EH (cell line): ENCODE results near the gene GALNS.
"Not testable (repeated sequence)": the region's sequence is repeated elsewhere in the genome, so short reads cannot be mapped to it uniquely, and the experiment has no call there.

Experiments
- DNase-seq: peaks from one replicate; pipeline ENCODE4 v3.0.0-alpha.2; 2015; ENCODE audit warnings: low read depth

Gene GALNS

DNA sequence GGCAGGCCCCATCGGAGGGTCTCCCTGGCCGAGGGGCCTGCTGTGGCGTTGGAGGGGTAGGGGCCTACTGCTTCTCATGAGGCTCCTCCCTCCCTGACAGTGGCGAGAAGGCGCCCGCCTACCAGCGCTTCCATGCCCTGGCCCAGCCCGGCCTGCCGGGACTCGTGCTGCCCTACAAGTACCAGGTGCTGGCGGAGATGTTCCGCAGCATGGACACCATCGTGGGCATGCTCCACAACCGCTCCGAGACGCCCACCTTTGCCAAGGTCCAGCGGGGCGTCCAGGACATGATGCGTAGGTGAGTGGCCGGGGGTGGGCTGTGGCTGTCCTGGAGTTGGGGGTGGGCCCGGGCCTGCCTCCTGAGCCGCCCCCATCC lies 51.4 kb downstream of the GALNS start:
- DNase-seq = no peak

DNA sequence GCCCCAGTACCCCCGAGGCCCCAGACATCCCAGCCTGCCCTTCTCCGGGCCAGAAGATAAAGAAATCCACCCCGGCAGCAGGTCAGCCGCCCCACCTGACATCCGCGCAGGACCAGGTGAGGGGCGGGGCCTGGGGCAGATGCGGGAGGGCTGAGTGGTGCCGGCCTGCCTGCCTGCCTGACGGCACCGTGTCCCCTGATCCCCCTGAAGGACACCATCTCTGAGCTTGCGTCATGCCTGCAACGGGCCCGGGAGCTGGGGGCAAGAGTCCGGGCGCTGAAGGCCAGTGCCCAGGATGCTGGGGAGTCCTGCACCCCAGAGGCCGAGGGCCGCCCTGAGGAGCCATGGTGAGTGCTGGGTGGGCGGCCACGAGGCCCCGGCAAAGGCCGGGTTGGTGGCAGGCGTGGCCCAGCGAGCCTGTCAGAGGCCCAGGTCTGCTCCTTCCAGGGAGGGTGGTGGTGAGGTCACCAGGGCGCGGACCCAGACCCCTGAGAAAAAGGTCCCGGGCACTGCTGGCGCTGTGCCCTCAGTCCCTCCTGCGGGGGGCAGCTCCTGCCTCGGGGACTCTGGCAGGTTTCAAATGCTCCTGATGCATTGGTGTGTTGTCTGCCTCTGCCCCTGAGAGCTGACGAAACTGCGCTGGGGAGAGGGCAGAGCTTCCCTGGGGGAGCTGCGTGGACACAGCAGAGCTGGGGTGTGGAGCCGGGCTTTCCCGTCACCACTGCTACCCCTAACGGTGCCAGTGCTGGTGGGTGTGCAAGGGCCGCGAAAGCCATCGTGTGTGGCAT lies 52.0 kb downstream of the GALNS start:
- DNase-seq = no peak

DNA sequence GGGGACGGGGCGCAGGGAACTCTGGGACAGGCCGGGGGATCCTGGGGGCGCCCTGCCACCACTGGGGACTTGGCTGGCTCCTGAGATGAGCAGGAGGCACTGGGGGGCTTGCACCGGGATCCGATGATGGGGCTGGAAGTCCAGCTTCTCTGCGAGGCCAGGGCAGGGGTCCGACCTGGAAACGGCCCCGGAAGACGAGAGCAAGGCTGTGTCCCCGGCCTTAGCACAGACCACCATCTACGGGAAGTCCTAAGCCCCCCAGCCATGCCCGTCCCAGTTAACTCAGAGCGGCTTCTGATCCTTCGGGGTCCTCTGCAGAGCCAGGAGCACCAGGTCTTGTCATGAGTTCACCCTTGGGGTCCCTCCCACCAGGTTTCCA lies 52.6 kb downstream of the GALNS start:
- no peak for DNase-seq

DNA sequence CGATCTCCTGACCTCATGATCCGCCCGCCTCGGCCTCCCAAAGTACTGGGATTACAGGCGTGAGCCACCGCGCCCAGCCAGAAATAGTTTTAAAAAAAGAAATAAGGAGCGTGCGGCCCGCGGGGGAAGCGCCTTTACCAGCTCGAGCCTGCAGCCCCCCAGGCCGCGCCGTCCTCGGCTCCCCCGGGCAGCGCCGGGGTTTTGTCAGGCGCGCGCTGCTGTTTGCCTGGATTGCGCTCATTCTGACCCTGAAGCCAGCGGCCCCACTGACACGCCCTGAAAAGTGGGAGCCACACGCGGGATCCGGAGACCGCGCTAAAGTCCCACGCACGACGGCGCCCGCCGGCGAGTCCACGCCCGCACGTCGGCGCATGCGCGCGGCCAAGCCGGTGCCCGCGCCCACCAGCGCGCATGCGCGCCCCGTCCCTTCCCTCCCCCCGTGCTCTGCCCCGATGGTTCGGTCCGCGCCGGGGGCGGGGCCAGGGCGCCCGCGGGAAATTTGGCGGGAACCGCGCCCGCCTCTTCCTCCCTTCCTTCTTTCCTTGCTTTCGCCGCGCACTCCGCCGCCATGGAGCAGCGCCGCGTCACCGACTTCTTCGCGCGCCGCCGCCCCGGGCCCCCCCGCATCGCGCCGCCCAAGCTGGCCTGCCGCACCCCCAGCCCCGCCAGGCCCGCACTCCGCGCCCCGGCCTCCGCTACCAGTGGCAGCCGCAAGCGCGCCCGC lies 53.3 kb downstream of the GALNS start, which contains the start of gene CDT1:
Gene CDT1, plus strand, starts transcription at position 526 of the 724 bp plus-strand sequence. Its CDS starts 43 bp downstream, at position 569.
- peak; percentile 78 for DNase-seq

DNA sequence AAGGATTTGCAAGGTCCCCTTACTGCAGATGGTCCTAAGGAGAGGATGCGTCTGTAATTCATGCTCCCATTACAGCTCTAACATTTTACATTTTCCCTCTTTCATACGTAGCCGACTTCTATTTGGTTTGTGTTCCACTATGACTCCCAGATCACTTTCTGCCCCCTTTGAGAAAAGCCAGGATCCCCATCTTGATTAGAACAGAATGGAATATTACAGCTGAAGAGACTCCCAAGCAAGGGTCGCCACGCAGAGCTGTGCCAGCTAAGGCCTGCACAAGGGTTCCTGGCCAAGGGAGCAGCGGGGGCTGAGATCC lies 56.5 kb downstream of the GALNS start:
- no peak for DNase-seq

DNA sequence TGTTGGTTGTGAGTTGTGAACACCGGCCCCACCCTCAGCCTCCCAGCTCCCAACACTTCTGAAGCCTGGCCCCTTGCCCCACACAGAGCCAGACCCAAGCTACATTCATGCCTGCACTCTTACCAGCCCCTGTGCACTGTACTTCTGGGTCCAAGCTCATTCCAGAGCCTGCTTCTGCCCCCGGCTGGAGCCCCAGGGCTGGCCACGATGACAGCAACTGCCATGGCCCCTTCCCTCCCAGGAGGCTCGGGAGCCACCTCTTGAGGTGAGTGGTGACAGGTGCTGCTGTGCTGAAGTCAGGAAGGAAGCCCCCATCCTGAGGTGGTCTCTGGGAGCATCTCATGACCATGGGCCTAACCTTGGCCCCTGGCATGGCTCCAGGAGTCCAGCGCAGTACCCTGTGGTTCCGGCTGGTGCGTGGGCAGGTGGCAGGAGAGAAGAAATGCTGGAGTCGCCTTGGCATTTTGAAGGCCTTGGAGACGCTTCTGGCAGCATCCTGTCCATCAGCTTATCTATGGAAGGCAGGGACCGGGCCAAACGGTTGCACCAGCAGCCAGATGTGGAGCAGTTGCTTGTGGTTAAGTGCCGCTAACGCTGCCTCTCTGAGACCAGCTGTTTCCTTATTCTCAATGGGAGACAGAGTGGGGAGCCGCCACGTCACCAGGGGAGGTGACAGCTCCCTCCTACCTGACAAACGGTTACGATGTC lies 57.0 kb downstream of the GALNS start:
- no peak for DNase-seq

DNA sequence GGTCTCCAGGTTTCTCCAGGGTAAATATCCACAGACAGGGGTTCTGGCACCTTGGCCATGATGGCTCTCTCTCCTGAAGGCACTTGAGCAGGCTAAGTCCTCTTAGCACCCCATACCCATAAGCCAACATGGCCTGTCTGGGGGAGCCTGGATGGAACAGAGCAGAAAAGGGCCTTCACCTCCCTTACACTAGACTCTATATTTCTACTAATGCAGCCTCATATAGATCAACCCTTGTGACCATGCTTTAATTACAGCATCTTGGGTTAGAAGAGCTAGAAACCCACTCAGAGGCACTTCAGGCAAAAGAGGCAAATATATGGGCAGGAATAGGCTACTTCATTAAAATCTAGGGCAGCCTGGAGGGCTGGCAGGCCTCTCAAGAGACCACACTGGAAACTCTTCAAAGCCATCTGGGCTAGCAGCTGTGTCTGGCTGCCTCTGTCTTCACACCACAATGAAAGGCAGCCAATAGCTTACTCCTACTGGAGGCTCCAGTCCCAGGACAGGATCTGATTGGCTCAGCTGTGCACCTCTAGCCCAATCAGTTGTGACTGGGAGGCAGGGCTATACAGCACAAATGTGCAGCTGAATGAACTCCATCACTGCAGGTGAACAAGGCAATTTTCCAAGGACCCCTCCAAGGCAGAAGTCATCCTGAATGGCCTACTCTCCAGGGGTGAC lies 57.8 kb downstream of the GALNS start:
- DNase-seq = no peak

DNA sequence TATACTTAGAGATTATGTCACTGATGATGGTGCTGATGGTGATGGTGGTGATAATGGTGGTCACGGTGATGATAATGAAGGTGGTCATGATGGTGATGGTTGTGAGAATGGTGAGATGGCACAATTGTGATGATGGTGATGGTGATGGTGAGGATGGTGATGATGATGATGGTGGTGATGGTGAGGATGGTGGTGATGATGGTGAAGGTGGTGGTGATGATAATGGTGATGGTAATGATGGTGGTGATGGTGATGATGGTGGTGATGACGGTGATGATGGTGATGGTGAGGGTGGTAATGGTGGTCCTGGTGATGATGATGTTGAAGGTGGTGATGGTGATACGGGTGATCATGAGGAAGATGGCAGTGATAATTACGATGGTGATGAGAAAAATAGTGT lies 58.7 kb downstream of the GALNS start:
- no peak for DNase-seq

DNA sequence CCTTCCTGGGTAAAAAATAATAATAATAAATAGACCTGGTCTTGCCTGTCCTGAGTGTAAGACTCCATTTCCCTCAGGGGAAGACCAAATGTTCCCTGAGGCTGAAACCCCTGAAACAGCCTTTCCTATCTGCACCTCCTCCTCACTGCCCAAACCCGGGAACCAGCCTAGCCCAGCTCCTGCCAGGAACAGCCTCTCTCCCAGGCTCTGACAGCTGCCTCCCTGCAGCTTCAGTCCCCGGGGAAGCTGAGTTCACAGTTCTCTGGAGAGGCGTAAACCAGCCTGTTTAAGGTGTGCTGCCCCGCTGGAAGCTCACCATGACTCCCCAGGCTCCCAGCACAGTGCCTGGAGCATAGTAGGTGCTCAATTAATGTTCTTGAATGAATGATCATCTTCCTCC lies 60.5 kb downstream of the GALNS start:
- DNase-seq = no peak

DNA sequence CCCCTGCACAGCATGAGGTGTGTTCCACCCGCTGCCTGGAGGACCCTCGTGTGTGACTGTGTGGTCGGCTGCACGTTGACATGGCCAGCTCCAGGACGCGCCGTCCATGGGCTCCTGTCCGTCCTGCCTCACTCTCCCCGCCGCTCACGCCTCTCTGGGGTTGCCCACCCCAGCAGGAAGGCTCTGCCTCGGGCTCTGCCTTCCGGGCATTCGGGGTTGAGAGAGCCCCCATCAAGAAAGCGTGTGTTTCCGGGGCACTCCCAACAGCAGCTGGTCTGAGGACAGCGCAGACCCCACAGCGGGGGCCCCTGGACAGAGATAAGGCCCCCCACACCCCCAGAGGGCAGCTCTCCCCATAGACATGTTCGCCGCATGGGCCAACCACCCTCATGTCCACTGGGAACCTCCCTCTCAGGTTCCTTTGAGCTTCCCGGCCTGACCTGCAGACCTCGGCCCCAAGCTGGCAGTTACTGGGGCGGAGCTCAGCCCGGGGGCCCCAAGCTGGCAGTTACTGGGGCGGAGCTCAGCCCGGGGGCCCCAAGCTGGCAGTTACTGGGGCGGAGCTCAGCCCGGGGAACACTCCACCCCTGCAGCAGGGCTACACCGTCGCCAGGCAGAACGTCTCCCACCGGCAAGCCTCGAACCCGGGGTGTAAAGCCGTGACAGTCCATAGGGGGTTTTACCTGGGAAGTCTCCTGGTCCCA lies 63.3 kb downstream of the GALNS start:
- no peak for DNase-seq

DNA sequence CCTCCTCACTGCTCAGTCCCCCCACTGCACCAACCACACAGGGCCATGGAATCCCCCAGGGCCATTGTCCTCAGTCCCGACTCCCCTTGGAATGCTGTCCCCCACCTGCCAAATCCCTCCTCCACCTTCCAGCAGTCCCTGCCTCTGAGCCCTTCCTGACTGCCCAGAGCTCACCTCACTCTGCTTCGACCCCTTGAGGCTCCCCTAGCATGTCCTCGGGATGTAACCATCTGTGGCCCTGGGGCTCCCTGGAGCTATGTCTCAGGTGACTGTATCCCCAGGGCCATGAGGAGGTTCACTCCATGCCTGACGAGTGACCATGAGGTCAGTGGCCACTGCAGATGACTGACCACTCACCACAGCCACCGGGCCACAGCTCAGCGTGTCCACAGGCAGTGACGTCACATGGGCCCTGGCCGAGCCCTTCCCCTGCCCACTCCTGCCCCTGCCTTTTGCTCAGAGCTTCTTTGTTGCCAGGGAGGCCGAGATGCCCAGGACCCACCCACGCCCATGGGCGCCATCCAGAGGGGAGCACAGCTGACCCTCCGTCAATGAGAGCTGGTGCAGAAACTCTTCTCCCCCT lies 64.0 kb downstream of the GALNS start:
- no peak for DNase-seq

DNA sequence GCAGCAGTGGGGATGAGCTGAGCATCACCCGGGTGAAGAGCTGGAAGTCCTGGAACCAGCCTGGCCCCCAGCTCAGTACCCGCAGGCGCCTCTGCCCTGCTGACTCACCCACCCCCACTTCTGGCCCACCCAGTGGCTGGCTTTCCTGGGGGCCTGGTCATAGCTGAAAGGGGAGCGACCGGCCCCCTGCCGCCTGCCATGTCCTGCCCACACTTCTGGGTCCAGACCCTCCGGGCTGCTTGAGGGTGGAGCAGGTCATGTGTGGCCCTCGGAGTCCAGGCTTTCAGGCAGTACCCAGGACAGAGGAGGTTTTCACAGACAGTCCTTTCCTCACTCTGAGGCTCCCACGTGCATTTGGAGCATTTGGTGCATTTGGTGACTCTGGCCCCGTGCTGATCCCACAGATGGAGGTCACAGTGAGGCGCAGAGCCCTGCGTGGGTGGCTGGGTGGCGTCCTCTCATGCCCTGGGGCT lies 64.6 kb downstream of the GALNS start:
- peak; percentile 59 for DNase-seq

DNA sequence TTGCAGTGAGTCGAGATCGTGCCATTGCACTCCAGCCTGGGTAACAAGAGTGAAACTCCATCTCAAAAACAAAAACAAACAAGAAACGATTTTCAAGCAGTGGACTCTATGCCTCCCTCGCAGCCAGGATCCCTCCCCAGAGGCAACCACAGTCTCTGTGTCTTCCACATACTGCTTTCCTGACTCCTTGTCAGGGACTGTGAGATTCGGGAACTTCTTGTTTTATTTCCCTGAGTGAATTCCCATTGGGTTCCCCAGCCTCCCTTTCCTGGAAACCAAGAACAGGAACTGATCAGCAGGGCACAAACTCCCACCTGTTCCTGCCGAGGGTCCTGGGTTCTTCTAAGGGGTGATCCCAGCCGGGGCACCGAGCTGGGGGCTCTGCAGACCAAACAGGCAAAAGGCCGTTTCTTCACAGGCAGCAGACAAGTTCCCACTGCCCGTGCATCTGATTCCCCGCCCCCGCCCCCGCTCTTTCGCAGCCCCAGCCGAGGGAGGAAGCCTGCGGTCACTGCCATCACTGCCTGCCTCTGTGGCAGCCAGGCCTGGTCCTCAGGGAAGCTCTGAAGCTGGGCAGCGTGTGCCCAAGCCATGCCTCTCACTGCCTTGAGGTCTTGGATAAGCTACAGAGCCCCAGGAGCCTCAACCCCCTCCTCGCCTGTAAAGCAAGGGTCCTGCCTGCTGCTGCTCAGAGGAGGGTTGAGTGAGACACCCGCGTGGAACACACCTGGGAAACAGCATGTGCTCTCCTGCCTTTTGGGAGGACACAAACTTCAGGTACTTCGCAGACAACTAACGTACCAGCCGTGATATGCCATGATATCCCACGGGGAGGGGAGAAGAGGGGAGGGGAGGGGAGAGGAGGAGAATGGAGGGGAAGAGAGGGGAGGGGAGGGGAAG lies 66.2 kb downstream of the GALNS start:
- DNase-seq = peak; percentile 51

DNA sequence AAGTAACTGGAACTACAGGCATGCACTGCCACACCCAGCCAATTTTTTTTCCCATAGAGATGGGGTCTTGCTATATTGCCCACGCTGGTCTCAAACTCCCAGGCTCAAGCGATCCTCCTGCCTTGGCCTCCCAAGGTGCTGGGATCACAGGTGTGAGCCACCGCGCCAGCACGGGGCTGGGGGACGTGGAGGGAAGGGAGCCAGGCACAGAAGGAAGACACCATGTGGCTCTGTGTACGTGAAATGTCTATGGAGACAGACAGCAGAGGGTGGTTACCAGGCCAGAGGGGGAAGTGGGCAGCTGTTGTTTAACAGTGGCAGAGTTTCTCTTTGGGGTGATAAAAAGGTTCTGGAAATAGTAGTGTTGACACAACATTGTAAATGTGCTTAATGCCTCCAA lies 67.2 kb downstream of the GALNS start:
- DNase-seq = no peak

DNA sequence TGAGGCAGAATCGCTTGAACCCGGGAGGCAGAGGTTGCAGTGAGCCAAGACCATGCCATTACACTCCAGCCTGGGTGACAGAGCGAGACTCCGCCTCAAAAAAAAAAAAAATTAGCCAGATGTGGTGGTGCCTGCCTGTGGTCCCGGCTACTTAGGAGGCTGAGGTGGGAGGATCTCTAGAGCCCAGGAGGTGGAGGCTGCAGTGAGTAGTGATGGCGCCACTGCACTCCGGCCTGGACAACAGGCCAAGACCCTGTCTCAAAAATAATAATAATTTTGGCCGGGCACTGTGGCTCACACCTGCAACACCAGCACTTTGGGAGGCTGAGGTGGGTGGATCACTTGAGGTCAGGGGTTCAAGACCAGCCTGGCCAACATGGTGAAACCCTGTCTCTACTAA lies 68.0 kb downstream of the GALNS start:
- not testable (repeated sequence) for DNase-seq

DNA sequence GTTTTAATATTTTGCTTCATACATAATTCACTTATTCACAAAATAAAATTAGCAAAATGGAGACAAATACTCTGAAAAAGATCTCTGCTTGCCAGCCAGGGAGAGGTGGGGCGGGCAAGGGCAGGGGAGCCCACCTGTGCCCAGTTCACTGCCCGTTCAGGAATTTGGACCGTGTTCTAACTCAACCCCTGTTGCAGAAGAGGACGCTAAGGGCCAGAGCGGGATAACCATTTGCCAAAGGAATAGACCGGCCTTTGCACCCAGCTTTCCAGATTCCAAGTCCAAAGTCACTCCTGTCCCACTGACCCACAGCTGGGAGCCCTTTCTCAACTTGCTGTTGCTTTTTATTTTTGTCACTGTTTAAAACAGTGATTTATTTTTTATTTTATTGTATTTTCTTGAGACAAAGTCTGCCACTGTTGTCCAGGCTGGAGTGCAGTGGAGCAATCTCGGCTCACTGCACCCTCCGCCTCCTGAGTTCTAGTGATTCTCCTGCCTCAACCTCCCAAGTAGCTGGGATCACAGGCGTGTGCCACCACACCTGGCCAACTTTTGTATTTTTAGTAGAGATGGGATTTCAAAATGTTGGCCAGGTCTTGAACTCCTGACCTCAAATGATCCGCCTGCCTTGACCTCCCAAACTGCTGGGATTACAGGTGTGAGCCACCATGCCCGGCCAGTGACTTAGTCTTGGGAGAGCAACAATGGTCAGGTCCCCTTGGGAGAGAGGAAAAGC lies 69.0 kb downstream of the GALNS start:
- no peak for DNase-seq

DNA sequence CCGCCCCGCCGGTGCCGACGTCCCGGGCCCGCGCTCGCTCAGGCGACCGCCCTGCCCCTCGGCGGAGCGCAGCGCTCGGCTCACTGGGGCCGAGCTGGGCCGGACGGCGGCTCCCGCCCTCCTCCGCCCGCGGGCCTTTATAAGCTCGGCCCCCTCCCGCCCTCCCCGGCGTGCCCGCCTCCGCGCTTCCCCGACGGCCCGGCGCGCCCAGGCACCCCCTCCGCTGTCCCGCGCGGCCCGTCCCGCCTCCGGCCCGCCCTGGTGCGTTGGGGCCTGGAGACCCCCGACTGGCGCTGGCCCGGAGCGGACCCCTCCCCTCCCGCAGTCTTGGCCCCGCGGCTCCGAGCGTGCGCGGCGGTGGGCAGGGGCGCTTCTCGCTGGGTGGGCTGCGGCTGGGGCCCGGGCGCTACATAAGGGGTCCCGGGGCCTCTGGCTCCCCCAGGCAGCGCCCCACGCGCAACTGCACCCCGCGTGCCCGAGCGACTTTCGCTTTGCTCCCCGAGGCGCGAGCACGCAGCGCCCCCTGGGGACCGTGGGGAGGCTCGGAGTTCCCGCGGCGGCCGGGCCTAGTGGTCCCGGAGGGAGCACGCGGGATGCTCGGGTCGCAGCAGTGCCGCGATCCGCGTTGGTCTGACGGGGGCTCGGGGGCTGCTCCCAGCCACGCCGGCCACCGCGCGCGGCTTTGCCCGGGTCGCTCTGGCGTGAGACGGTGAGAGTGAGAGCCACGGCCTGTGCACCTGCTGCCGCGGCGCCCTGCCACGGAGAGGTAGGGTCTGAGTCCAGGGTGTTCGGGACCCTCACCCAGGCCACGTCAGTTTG lies 71.4 kb downstream of the GALNS start, which contains the start of gene PIEZO1:
Gene PIEZO1, minus strand, starts transcription at position 115 of the 819 bp plus-strand sequence. CDS start 256 bp downstream, outside the sequence.
- DNase-seq = peak; percentile 67

DNA sequence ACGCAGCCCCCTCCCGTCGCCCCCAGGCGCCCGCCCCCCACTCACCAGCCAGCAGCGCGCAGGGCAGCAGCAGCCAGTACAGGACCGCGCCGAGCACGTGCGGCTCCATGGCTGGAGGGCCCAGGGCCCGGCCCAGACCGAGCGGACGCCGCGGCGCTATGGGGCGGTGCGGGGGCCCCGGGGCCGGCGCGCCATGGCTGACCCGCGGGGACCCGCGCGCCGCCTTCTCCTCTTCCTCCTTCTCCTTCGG lies 72.0 kb downstream of the GALNS start:
- DNase-seq = no peak
